Endothelial cell of umbilical vein (primary cell): ENCODE measurements around the gene CCSER1. TPM values are rescaled to one million over a fixed set of nuclear protein-coding genes. Genes with fewer than 3 reads are reported as not detected.

Experiments used
- BruUV-seq: library from RNA; stranded (reverse); fragments of 400-500 nt; replicated peaks from 2 replicates; lab custom pipeline; 2021; lab: Mats Ljungman, UMichigan
- CTCF ChIA-PET: fragments of 300-600, 350-600 bp; sonication (Branson Sonifier 250); formaldehyde crosslinking; loops from one replicate; lab custom pipeline; 2021; ENCODE audit warnings: antibody characterized with exemption, inconsistent platforms; lab: Charles Lee
- POLR2A ChIA-PET: fragments of 300-600, 350-600 bp; sonication (Branson Sonifier 250); formaldehyde crosslinking; loops from one replicate; lab custom pipeline; 2021; ENCODE audit warnings: antibody characterized with exemption, inconsistent platforms; lab: Charles Lee
- DNase-seq: peaks from one replicate; pipeline ENCODE4 v3.0.0-alpha.2; 2011; ENCODE audit warnings: low read depth, low spot score
- FAIRE-seq: peaks from 2 replicates; lab custom pipeline; 2011; peaks lifted over from hg19 to GRCh38; lab: Jason Lieb, UNC
- H2AFZ ChIP-seq: 2 replicates; pipeline ENCODE4 v1.6.0; 2012; ENCODE audit warnings: low read depth, low read length, control low read depth, inconsistent platforms
- H3K27ac ChIP-seq: 2 replicates; pipeline ENCODE4 v1.5.1; 2011; ENCODE audit warnings: low read depth, mild to moderate bottlenecking, control low read depth, low read length, moderate library complexity; ENCODE audit not compliant: insufficient read depth
- H3K27me3 ChIP-seq, 2 experiments: 2 replicates each; pipeline versions ENCODE4 v1.6.0 to v1.6.1; 2011; ENCODE audit warnings: low read length in 2 of 2, mixed read lengths in 1 of 2; ENCODE audit not compliant: control insufficient read depth in 2 of 2, insufficient read depth in 2 of 2
- H3K36me3 ChIP-seq, 2 experiments: 2 replicates in 1 of 2; 3 replicates in 1 of 2; pipeline ENCODE4 v1.5.1; 2011; ENCODE audit warnings: low read length in 2 of 2, mild to moderate bottlenecking in 1 of 2, moderate library complexity in 1 of 2; ENCODE audit not compliant: control insufficient read depth in 2 of 2, insufficient read depth in 2 of 2; ENCODE audit errors: extremely low read depth in 1 of 2
- H3K4me1 ChIP-seq: 3 replicates; pipeline ENCODE4 v1.5.1; 2011; ENCODE audit warnings: mild to moderate bottlenecking, low read length; ENCODE audit not compliant: control insufficient read depth, insufficient read depth; ENCODE audit errors: extremely low read depth
- H3K4me2 ChIP-seq: 2 replicates; pipeline ENCODE4 v1.6.1; 2011; ENCODE audit warnings: low read length, control low read depth, mixed read lengths; ENCODE audit not compliant: insufficient read depth
- H3K4me3 ChIP-seq, 3 experiments: fragments of 200-600 bp in 1 of 3; sonication (generic), shearing (Covaris generic) in 1 of 3; replicated peaks in 1 of 3; 2 replicates each; pipeline ENCODE4 v1.5.1; 2011 to 2016; ENCODE audit warnings: control low read depth in 3 of 3, low read length in 3 of 3, mild to moderate bottlenecking in 2 of 3, inconsistent platforms in 1 of 3, low read depth in 1 of 3, moderate library complexity in 1 of 3; ENCODE audit not compliant: insufficient read depth in 1 of 3
- H3K79me2 ChIP-seq: 2 replicates; pipeline ENCODE4 v1.6.0; 2012; ENCODE audit warnings: low read length, inconsistent platforms; ENCODE audit not compliant: control insufficient read depth, insufficient read depth
- H3K9ac ChIP-seq: replicated peaks from 2 replicates; pipeline ENCODE3; 2011; ENCODE audit warnings: low read length, control low read depth; ENCODE audit not compliant: insufficient read depth; ENCODE audit errors: extremely low read depth
- H3K9me1 ChIP-seq: replicated peaks from 3 replicates; pipeline ENCODE4 v1.6.0; 2011; ENCODE audit warnings: mild to moderate bottlenecking, low read length; ENCODE audit not compliant: control insufficient read depth, insufficient read depth; ENCODE audit errors: extremely low read depth
- H3K9me3 ChIP-seq: replicated peaks from 2 replicates; pipeline ENCODE4 v1.5.1; 2012; ENCODE audit warnings: low read length, inconsistent platforms; ENCODE audit not compliant: control insufficient read depth, insufficient read depth
- H4K20me1 ChIP-seq: replicated peaks from 2 replicates; pipeline ENCODE3; 2011; ENCODE audit warnings: mild to moderate bottlenecking, low read length; ENCODE audit not compliant: control insufficient read depth, insufficient read depth; ENCODE audit errors: extremely low read depth
- EZH2 ChIP-seq: IDR thresholded peaks from 2 replicates; pipeline ENCODE4 v1.6.1; 2012; ENCODE audit warnings: borderline replicate concordance, low read depth, mild to moderate bottlenecking, moderate library complexity, low read length, inconsistent platforms; ENCODE audit not compliant: severe bottlenecking
- FOS ChIP-seq: IDR thresholded peaks from 2 replicates; pipeline ENCODE4 v1.6.1; 2011; ENCODE audit warnings: mild to moderate bottlenecking, low read length, moderate library complexity, borderline replicate concordance; ENCODE audit not compliant: insufficient read depth
- GATA2 ChIP-seq: IDR thresholded peaks from 2 replicates; pipeline ENCODE4 v1.7.0; 2011; ENCODE audit warnings: low read depth, mild to moderate bottlenecking, moderate library complexity, mixed read lengths, low read length; ENCODE audit not compliant: insufficient read length, insufficient read depth
- JUN ChIP-seq: IDR thresholded peaks from 2 replicates; pipeline ENCODE4 v1.6.1; 2011; ENCODE audit warnings: borderline replicate concordance, low read depth; ENCODE audit not compliant: insufficient read length, insufficient read depth
- MAX ChIP-seq: IDR thresholded peaks from 2 replicates; pipeline ENCODE4 v1.6.1; 2011; ENCODE audit not compliant: insufficient read depth, insufficient read length
- MYC ChIP-seq: IDR thresholded peaks from one replicate; pipeline ENCODE4 v1.6.1; 2011; ENCODE audit warnings: mild to moderate bottlenecking, low read depth, low read length
- POLR2A ChIP-seq: IDR thresholded peaks from 2 replicates; pipeline ENCODE4 v1.6.1; 2012; ENCODE audit warnings: low read depth, mild to moderate bottlenecking, control low read depth, low read length
- POLR2AphosphoS5 ChIP-seq: IDR thresholded peaks from 2 replicates; pipeline ENCODE4 v1.6.1; 2012; ENCODE audit warnings: low read depth, mild to moderate bottlenecking, control low read depth, low read length, moderate library complexity; ENCODE audit not compliant: insufficient read depth
- dilution Hi-C: fragments of 300-500 bp; cut with MboI; formaldehyde crosslinking; loops from one replicate; pipeline ENCODE4 v1.15.0; 2019; ENCODE audit warnings: low sequenced_read_pairs; ENCODE audit not compliant: extremely low pct_ligation_motif_present
- intact Hi-C: fragments of 100-400 bp; cut with micrococcal nuclease; formaldehyde crosslinking; loops from one replicate; pipeline ENCODE4 v1.10.0; 2022
- polyA plus RNA-seq, 4 experiments: library from polyadenylated mRNA; depleted of rRNA in 3 of 4; stranded (reverse) in 3 of 4; unstranded in 1 of 4; fragments of >200 nt; gene quantifications; 2 replicates each; pipeline versions ENCODE4 v1.2.1 to v1.2.3, GENCODE V29; 2011 to 2012; ENCODE audit warnings: missing spikeins in 1 of 4
- total RNA-seq: library from RNA; stranded (reverse); gene quantifications from 2 replicates; pipeline ENCODE4 v1.2.3, GENCODE V29; 2021
- TF ChIP-seq, protein P1 (sequence below), 2 donors: IDR thresholded peaks; 1 replicate in 1 of 2; 2 replicates in 1 of 2; pipeline ENCODE4 v1.5.1; 2011; ENCODE audit warnings: low read length in 2 of 2, mild to moderate bottlenecking in 2 of 2, moderate library complexity in 2 of 2, control low read depth in 1 of 2, inconsistent platforms in 1 of 2, low read depth in 1 of 2; ENCODE audit not compliant: insufficient read depth in 1 of 2; ENCODE audit errors: extremely low read depth in 1 of 2

The CCSER1 gene
- total and polyA plus RNA-seq, 2 donors (not counting 3 experiments of a cell fraction or from before 2014, with no cell fraction given): 0.11 to 1.8 TPM

- Histone ChIP-seq H3K4me2 (no peak overlapping the region), H3K4me3 (no peak overlapping the region), H4K20me1 (no peaks in the 10 kb centered on the region), H3K36me3 (no peaks in the 10 kb centered on the region), H3K9me3 (no peaks in the 10 kb centered on the region), H3K79me2 (no peaks in the 10 kb centered on the region), H3K4me1 (no peaks in the 10 kb centered on the region), H3K27me3 (no peaks in the 10 kb centered on the region), H3K9ac (no peak overlapping the region), H3K9me1 (no peaks in the 10 kb centered on the region), H3K27ac (no peak overlapping the region), H2AFZ (no peak overlapping the region)
- ChIA-PET POLR2A (no interaction called here), CTCF (interaction anchor here (1.2 kb wide), 1 partner anchor 11 kb away, joined by 4 read pairs; no protein-coding TSS in a partner anchor)
- no peak for DNase-seq
- FAIRE-seq: no peak
- intact Hi-C loops (no loop called here), dilution Hi-C loops (no loop called here)
- no TSS peak for BruUV-seq
- no peak for TF ChIP-seq GATA2
Measured at GRCh38 chr4:90474484-90474883, 347.3 kb downstream of the CCSER1 start.

DNA sequence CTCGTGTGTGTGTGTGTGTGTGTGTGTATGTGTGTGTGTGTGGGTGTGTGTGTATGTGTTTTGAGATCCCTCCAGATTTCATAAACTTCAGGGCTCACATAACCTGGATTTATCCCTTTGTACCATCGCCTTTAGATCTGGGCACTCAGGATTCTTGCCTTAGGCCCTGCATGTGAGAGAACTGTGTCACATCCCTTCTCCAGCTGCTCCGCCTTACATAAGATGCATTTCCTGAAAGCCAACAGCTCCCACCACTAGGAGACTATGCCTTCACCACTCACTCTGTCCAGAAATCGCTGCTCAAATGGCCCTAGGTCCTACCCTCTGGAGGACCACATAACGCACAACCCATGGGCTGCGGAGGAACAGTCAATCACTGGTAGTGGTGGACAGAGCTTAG is 348.8 kb downstream of the CCSER1 start:
- Histone ChIP-seq H3K9me1 (no peaks in the 10 kb centered on the region), H3K4me2 (no peak overlapping the region), H3K27me3 (no peaks in the 10 kb centered on the region), H3K9ac (no peak overlapping the region), H3K9me3 (no peaks in the 10 kb centered on the region), H3K36me3 (no peaks in the 10 kb centered on the region), H3K79me2 (no peaks in the 10 kb centered on the region), H2AFZ (no peak overlapping the region), H3K4me1 (no peaks in the 10 kb centered on the region), H3K4me3 (no peak overlapping the region), H3K27ac (no peak overlapping the region), H4K20me1 (no peaks in the 10 kb centered on the region)
- DNase-seq (no peak), FAIRE-seq (no peak)
- dilution Hi-C loops: no loop called here
- intact Hi-C loops: no loop called here
- TF ChIP-seq, protein P1, sequence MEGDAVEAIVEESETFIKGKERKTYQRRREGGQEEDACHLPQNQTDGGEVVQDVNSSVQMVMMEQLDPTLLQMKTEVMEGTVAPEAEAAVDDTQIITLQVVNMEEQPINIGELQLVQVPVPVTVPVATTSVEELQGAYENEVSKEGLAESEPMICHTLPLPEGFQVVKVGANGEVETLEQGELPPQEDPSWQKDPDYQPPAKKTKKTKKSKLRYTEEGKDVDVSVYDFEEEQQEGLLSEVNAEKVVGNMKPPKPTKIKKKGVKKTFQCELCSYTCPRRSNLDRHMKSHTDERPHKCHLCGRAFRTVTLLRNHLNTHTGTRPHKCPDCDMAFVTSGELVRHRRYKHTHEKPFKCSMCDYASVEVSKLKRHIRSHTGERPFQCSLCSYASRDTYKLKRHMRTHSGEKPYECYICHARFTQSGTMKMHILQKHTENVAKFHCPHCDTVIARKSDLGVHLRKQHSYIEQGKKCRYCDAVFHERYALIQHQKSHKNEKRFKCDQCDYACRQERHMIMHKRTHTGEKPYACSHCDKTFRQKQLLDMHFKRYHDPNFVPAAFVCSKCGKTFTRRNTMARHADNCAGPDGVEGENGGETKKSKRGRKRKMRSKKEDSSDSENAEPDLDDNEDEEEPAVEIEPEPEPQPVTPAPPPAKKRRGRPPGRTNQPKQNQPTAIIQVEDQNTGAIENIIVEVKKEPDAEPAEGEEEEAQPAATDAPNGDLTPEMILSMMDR (IDR thresholded peaks at IDR 0.05; ENCODE audit: extremely low read depth in 1 of 2, insufficient read depth in 1 of 2, low read depth in 1 of 2, low read length in 2 of 2): no peak
- TF ChIP-seq GATA2: no peak
- no peak for TF ChIP-seq MYC
- TF ChIP-seq MAX: no peak
- TF ChIP-seq EZH2: no peak
- TF ChIP-seq POLR2AphosphoS5: no peak
- no peak for TF ChIP-seq POLR2A
- TF ChIP-seq JUN: no peak
- TF ChIP-seq FOS: no peak
- BruUV-seq: no TSS peak
- ChIA-PET CTCF (no interaction called here), POLR2A (no interaction called here)
